NT2/D1 (cell line): ENCODE measurements around the gene SLC9A3.

Experiments
- DNase-seq: peaks from one replicate; pipeline ENCODE4 v3.0.0-alpha.2; 2011; ENCODE audit warnings: low read depth, low spot score
- H3K27me3 ChIP-seq: 2 replicates; pipeline ENCODE4 v1.6.0; 2011; ENCODE audit warnings: mild to moderate bottlenecking; ENCODE audit not compliant: insufficient read length, insufficient read depth
- H3K36me3 ChIP-seq: 2 replicates; pipeline ENCODE4 v1.6.1; 2011; ENCODE audit warnings: mild to moderate bottlenecking, low read length, mixed read lengths; ENCODE audit not compliant: insufficient read depth, insufficient read length
- H3K4me1 ChIP-seq: 2 replicates; pipeline ENCODE4 v1.5.1; 2011; ENCODE audit not compliant: insufficient read depth, insufficient read length
- H3K4me3 ChIP-seq: 2 replicates; pipeline ENCODE4 v1.5.1; 2011; ENCODE audit warnings: low read depth; ENCODE audit not compliant: insufficient read length
- H3K9ac ChIP-seq: 2 replicates; pipeline ENCODE4 v1.6.0; 2011; ENCODE audit warnings: low read depth; ENCODE audit not compliant: insufficient read length
- H3K9me3 ChIP-seq: 2 replicates; pipeline ENCODE4 v1.5.1; 2011; ENCODE audit warnings: mild to moderate bottlenecking, low read length; ENCODE audit not compliant: insufficient read depth
- SUZ12 ChIP-seq: IDR thresholded peaks from 2 replicates; pipeline ENCODE4 v1.6.1; 2011; ENCODE audit not compliant: insufficient read length, insufficient read depth; ENCODE audit errors: extremely low read depth
- YY1 ChIP-seq: IDR thresholded peaks from 2 replicates; pipeline ENCODE4 v1.6.1; 2011; ENCODE audit not compliant: insufficient read length, insufficient read depth
- ZNF274 ChIP-seq: IDR thresholded peaks from 2 replicates; pipeline ENCODE4 v1.6.1; 2011; ENCODE audit warnings: mild to moderate bottlenecking, low read depth, low read length

The SLC9A3 gene

GRCh38 chr5:540906-541538 lies 16.8 kb upstream of the SLC9A3 start:
- no peaks in the 10 kb centered on the region for H3K4me1 ChIP-seq
- no peaks in the 10 kb centered on the region for H3K27me3 ChIP-seq
- no peaks in the 10 kb centered on the region for H3K36me3 ChIP-seq
- DNase-seq = no peak
- H3K9me3 ChIP-seq = no peaks in the 10 kb centered on the region; the same call in 1 of the 2 replicates
- no peak overlapping the region for H3K4me3 ChIP-seq
- TF ChIP-seq SUZ12 (no peak), YY1 (no peak), ZNF274 (no peak)
- no peak overlapping the region for H3K9ac ChIP-seq

GRCh38 chr5:540071-540905 lies 16.0 kb upstream of the SLC9A3 start:
- H3K4me1 ChIP-seq = no peaks in the 10 kb centered on the region
- no peak overlapping the region for H3K9ac ChIP-seq
- no peaks in the 10 kb centered on the region for H3K36me3 ChIP-seq
- no peaks in the 10 kb centered on the region; the same call in 1 of the 2 replicates for H3K9me3 ChIP-seq
- H3K4me3 ChIP-seq = no peak overlapping the region
- DNase-seq = no peak
- H3K27me3 ChIP-seq = no peaks in the 10 kb centered on the region
- no peak for TF ChIP-seq YY1
- TF ChIP-seq SUZ12 = no peak
- no peak for TF ChIP-seq ZNF274

- Histone ChIP-seq H3K27me3 (no peaks in the 10 kb centered on the region), H3K4me1 (no peaks in the 10 kb centered on the region), H3K36me3 (no peaks in the 10 kb centered on the region), H3K4me3 (no peak overlapping the region), H3K9ac (peak overlapping the region; percentile 10), H3K9me3 (no peaks in the 10 kb centered on the region)
- TF ChIP-seq YY1 (no peak), SUZ12 (no peak), ZNF274 (no peak)
- DNase-seq = no peak
Measured at GRCh38 chr5:539469-540070, 15.3 kb upstream of the SLC9A3 start.

DNA sequence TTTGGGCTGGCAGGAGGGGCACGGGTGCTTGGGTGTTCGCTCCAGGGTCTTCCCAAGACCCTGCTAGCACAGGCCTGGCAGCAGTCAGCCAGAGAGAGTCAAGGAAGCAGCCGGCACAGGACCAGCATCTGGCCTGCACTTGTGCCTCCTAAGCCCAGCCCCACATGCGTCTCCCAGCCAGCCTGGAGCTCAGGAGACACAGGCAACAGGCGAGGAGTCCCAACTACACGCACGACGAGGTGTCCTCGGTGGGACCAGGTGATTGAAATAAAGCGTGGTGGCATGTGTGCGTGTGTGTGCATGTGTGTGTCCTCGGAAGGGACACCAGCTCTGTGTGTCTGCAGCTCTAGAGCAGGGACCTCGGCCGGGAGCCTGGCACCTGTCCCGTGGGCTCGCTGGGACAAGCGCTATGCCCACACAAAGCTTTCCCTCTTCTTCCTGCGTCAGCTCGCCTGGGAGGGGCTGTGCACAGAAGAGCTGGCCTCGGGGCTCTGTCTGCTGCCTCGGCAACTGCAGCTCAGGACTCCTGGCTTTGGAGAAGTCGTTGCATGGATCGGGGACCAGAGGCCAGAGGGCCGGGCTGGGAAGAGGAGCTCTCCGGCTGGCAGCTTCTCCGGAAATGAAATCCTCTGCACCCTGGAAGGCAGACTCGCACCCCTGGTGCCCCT lies 14.7 kb upstream of the SLC9A3 start:
- no peaks in the 10 kb centered on the region for H3K27me3 ChIP-seq
- peaks cover 5% of the 10 kb centered on the region for H3K4me1 ChIP-seq
- peak overlapping the region; percentile 10 for H3K9ac ChIP-seq
- no peak overlapping the region for H3K4me3 ChIP-seq
- no peaks in the 10 kb centered on the region for H3K36me3 ChIP-seq
- TF ChIP-seq YY1 (no peak), SUZ12 (no peak), ZNF274 (no peak)
- no peak for DNase-seq
- no peaks in the 10 kb centered on the region for H3K9me3 ChIP-seq

- no peaks in the 10 kb centered on the region for H3K9me3 ChIP-seq
- no peaks in the 10 kb centered on the region for H3K27me3 ChIP-seq
- TF ChIP-seq YY1 (no peak), ZNF274 (no peak), SUZ12 (no peak)
- no peak overlapping the region for H3K9ac ChIP-seq
- no peak overlapping the region for H3K4me3 ChIP-seq
- H3K4me1 ChIP-seq = peaks cover 11% of the 10 kb centered on the region
- H3K36me3 ChIP-seq = no peaks in the 10 kb centered on the region
- DNase-seq = no peak
Measured at GRCh38 chr5:538271-538771, 14.1 kb upstream of the SLC9A3 start.

- Histone ChIP-seq H3K27me3 (no peaks in the 10 kb centered on the region), H3K4me3 (no peak overlapping the region), H3K9me3 (no peaks in the 10 kb centered on the region), H3K36me3 (no peaks in the 10 kb centered on the region), H3K4me1 (peaks cover 15% of the 10 kb centered on the region), H3K9ac (no peak overlapping the region)
- DNase-seq = no peak
- TF ChIP-seq SUZ12 (no peak), YY1 (no peak), ZNF274 (no peak)
Measured at GRCh38 chr5:537621-538071, 13.4 kb upstream of the SLC9A3 start.

DNA sequence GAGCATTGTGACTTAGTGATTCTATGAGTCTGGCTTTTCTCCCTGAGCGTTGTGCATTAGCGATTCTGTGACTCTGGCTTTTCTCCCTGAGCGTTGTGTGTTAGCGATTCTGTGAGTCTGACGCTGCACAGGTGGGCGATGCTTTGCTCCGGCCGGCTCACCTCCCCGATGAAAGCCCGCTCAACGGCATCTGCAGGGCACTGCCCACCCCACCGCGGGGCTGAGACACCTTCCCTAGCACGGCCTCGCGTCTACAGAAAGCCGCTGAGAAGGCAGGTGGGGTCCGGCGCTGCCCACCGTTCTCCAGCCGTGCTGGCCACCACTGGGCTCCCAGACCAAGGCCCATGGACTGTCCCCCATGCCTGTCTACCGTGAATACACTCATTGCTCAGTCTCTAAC lies 12.8 kb upstream of the SLC9A3 start:
- TF ChIP-seq ZNF274 (no peak), SUZ12 (no peak)
- H3K36me3 ChIP-seq = no peaks in the 10 kb centered on the region
- DNase-seq = no peak
- no peak overlapping the region for H3K4me3 ChIP-seq
- no peaks in the 10 kb centered on the region for H3K9me3 ChIP-seq
- no peak overlapping the region for H3K9ac ChIP-seq
- peaks cover 19% of the 10 kb centered on the region for H3K4me1 ChIP-seq
- no peaks in the 10 kb centered on the region for H3K27me3 ChIP-seq
